DND-41 (cell line): Measurements from ENCODE around the gene STK4.

Experiments
- EZH2 ChIP-seq: IDR thresholded peaks from 3 replicates; pipeline ENCODE4 v1.6.1; 2012; ENCODE audit warnings: borderline replicate concordance, low read depth, mild to moderate bottlenecking, moderate library complexity, low read length, inconsistent platforms; ENCODE audit not compliant: severe bottlenecking
- TF ChIP-seq, protein P1 (sequence below): IDR thresholded peaks from 2 replicates; pipeline ENCODE4 v1.5.1; 2012; ENCODE audit warnings: borderline replicate concordance, low read length, moderate library complexity, mild to moderate bottlenecking; ENCODE audit not compliant: poor library complexity, severe bottlenecking; ENCODE audit errors: extremely low read depth

DNA sequence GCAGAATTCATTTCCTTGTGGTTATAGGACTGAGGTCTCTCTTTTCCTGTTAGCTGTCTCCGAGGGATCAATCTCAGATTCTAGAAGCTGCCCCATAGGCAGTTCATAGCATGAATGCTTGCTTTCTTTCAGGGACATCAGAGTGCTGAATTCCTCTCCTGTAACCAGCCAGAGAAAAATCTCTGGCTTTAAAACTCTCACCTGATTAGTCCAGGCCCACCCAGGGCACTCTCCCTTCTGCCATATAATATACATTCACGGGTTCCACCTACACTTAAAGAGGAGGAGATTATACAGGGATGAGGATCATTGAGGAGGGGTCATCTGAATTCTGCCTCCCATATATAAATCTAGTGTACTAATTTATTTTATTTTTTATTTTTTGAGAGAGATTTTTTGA is 136.8 kb downstream of the STK4 start:
- TF ChIP-seq, protein P1, sequence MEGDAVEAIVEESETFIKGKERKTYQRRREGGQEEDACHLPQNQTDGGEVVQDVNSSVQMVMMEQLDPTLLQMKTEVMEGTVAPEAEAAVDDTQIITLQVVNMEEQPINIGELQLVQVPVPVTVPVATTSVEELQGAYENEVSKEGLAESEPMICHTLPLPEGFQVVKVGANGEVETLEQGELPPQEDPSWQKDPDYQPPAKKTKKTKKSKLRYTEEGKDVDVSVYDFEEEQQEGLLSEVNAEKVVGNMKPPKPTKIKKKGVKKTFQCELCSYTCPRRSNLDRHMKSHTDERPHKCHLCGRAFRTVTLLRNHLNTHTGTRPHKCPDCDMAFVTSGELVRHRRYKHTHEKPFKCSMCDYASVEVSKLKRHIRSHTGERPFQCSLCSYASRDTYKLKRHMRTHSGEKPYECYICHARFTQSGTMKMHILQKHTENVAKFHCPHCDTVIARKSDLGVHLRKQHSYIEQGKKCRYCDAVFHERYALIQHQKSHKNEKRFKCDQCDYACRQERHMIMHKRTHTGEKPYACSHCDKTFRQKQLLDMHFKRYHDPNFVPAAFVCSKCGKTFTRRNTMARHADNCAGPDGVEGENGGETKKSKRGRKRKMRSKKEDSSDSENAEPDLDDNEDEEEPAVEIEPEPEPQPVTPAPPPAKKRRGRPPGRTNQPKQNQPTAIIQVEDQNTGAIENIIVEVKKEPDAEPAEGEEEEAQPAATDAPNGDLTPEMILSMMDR = no peak
- TF ChIP-seq EZH2 = no peak
